Stimulated activated CD8-positive, alpha-beta memory T cell treated with anti-CD3 and anti-CD28 coated beads, Interleukin-15, amount 100 ng/mL, for 24 hours (primary cell): ENCODE data around the gene RHOV.
"Not testable (repeated sequence)": the region's sequence is repeated elsewhere in the genome, so short reads cannot be mapped to it uniquely, and the experiment has no call there.

ENCODE experiments used
- DNase-seq: peaks from one replicate; pipeline ENCODE4 v3.0.0-alpha.2; 2020; ENCODE audit warnings: low read depth

RHOV gene

DNA sequence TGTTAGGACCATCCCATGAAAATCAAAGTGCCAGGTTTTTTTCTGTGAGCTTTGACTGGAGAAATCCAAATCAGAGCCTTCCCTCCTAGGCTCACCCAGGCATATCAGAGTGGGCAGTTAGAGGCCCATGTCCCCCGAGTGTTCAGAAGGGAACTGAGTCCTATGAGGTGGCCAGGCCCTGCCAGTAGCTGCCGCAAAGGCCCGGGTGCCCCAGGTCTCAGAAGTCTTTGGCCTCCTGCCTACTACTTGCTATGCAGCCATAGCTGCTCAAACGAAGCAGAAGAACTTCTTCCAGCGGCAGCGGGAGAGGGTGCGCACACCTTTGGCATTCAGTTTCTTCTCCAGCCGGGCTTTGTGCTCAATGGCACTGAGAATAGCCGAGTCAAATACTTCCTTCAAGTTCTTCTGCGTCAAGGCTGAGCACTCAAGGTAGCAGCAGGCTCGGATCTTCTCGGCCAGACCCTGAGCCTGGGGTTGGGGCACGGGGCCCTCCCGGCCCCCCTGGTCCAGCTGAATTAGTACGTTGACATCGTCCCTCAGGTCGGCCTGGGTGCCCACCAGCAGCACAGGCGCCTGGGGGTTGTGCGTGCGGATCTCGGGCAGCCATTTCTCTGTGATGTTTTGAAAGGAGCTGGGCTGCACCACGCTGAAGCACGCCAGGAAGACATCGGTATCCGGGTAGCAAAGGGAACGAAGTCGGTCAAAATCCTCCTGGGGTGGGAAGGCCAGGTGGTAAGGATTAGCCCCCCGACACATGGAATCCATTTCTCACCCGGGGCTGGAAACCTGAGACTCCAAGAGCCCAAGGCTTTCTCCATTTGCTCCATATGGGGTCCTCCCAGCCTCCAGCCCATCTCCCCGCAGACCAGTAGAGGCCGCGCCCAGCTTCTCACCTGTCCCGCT is 992 bp downstream of the RHOV start:
- DNase-seq: no peak

DNA sequence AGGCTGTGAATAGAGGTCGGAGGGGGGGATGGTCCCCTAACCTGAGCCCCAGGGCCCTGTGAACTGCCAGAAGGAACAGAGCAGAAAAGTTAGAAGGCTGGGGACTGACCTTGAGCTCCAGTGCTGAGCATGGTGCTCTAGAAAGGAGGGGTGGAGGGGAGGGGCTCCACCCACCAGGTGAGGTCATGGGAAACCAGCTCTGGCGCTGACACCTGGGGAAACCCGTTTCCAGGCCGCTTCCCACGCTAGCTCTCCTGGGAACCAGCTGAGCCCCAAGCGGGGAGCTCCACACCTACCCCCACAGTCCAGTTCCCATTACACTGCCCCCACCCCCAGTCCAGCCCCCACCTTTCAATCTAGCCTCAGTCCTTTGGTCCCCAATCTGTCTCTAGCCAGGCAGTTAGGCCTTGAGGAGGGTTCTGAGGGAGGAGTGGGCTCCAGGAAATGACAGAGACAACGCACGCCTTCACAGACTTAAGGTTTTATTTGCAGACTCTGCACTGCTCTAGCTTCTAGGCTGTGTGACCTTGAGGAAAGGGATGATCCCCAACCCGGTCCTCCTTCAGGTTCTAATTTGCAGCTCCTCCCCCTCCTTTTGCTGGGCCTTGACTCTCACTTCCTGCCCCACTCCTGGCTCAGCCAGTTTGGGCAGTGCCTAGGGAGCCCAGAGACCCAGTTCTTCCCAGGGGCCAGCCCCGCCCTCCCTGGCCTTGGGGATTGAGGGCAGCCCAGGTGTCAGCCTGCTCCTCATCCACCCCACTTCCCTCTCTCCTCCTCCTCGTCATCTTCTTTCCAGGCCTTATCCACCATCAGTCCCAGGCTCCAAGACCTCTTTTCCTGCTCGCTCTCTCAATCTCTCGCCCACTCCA is 2.1 kb downstream of the RHOV start:
- DNase-seq: no peak

DNA sequence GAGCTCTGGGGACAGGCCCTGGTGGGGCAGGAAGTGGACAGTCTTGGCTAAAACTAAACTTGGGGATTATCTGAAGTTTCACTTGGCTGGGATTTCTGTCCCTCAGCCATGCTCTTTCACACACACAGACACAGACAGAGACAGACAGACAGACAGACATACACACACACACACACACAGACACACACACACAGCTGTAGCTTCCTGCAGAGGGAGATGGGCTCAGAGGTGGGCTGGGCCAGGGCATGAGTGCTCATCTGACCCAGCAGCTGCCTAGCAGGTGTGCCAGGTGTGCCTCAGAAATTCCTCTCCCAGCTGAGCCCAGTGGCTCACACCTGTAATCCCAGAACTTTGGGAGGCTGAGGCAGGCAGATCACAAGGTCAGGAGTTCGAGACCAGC is 3.3 kb downstream of the RHOV start:
- DNase-seq: no peak

DNA sequence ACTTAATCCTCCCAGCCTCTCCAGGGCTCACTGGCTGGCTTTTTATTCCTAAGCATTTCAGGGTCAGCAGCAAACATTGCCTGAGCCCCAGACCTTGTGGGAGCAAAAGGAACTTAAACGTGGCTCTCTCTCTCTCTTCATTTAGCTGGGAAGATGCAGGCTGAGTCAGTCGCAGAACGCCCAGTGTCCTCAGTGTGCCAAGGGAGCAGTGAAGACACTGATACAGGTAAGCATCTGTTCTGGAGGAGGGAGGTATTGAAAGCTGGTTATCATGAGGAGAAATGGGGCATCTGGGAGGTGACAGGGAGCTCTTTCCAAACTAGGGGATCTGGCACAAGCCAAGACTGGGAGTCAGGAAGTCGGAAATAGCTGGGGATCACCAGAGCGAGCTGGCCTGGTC is 4.3 kb downstream of the RHOV start:
- DNase-seq: no peak

DNA sequence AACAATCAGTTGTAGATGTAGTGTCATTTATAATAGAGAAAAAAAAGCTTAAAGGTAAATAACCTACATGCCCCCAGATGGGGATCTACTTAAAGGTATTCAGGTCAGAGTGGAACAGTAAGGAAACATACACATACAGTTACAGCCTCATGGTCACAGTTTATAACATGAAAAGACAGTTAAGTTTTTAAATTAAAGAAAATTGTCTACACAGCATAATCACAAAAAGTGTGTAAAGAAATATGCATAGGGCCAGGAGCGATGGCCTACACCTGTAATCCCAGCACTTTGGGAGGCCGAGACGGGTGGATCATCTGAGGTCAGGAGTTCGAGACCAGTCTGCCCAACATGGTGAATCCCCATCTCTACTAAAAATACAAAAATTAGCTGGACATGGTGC is 6.8 kb downstream of the RHOV start:
- no peak for DNase-seq

DNA sequence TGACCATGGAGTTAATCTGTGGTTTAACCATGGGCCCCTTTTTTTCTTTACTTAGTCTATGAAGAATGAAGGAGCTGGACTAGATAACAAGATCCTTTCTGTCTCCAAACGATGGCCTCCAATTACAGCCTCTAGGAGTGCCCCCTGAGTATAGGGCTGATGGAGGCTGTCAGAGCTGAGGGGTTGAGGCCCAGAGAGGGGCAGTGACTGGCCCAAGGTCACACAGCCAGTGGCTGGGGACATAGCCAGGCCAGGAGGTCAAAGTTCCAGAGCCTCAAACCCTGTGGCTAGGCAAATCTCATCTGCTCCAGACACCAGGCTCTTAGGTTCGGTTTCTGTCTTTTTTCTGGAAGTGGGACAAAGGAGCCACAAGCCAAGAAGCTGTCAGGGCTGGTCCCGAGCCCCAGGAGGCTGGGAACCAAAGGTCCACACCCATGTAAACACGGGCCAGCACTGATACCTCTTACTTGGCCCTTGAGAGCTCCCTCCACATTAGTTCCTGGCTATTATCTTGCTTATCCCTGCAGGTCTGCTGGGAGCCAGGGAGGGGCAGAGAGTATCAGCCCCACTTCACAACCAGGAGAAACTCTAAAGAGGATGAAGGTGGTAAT is 10.3 kb downstream of the RHOV start:
- no peak for DNase-seq

DNA sequence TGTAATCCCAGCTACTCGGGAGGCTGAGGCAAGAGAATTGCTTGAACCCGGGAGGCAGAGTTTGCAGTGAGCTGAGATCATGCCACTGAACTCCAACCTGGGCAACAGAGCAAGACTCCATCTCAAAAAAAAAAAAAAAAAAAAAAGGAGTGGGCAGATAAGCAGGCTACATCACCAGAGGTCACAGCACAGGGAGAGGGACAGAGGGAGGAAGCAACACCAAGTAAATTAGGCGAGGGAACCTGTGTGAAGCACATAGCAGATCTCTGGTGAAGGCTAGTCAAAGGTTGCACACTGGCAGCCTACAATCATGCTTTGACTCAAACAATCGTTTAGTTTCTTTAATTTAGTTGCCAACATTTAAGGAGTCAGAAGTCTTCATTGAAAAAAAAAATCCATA is 12.9 kb downstream of the RHOV start:
- DNase-seq: not testable (repeated sequence)

DNA sequence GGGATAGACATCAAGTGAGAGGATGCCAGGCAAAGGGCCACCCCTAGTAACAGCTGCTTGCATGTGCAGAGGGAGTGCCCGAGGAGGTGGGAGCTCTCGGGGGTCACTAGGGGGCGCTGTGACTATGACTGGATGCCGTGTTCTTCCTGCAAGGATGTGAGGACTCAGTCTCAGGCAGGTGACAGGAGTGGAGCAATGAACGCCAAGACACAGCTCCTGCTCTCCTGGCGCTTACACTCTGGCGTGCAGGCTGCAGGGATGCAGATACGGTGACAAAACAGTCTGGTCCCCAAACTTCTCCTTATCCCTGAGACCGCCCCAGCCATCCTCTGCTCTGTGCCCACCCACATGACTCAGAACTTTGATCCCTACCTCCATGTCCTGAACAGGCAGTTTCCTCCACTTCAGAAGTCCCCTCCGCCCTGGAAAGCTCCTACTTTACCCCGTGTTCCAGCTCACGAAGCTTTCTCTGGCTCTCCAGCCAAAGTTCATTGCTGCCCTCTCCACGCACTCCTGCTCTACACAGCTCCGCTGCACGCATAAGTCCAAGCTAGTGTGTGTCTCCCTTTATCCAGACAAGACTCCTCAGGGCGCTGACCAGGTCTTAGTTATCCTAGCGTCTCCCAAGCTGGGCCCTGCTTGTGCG is 14.7 kb downstream of the RHOV start:
- DNase-seq: peak; percentile 78

DNA sequence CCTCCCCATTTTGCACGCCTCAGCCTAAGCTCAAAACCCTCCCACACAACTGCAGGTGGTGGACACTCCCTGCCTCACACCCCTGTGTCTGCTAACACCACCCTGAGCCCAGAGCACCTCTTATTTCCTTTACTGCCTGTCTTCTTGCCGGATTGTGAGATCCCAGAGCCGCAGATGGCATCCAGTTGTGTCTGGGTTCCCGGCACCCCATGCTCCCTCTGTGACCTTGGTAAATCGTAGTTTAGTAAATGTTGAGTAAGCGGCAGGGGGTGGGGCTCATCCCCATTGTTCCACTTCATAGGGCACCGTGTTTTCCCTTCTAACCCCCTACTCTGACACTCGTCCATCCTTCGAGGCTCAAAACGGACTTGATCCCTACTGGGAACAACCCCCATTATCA is 15.3 kb downstream of the RHOV start:
- DNase-seq: no peak

DNA sequence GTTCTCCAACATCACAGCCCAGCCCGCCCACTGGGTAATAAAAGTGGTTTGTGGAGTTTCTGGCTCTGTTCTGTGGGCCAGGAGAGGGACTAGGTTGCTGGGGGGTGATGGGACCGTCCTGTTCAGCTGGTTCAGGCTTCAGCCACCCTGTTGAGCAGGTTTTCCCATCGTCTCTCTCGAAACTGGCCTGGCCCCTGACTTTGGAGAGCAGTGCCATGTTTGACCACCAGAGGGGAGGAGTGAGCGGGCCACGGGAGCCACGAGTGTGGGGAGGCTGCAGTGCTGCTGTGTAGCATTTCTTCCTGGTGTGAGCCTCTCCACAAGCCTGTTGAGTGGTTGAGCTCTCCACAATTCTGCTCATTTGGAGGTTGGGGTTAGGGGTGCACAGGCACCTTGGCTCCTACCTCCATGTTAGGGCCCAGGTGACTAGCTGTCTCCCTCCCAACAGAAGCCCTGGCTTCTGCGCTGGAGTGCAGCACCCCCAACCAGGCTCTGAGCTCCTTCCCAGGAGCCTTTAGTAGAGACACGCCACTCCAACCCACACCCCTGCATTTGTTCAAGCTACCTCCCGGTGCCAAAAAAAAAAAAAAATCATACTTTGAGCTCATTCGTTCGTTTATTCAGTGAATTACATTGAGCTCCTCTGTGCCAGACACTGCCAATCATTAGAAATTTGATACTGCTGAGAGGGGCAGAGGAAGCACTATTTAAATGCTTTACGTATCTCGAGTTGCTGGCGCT is 16.3 kb downstream of the RHOV start:
- peak; percentile 65 for DNase-seq

DNA sequence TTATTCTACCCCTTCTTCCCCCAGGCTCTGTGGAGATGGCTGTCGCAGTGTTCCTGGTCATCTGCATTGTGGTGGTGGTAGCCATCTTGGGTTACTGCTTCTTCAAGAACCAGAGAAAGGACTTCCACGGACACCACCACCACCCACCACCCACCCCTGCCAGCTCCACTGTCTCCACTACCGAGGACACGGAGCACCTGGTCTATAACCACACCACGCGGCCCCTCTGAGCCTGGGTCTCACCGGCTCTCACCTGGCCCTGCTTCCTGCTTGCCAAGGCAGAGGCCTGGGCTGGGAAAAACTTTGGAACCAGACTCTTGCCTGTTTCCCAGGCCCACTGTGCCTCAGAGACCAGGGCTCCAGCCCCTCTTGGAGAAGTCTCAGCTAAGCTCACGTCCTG is 17.3 kb downstream of the RHOV start:
- DNase-seq: no peak

DNA sequence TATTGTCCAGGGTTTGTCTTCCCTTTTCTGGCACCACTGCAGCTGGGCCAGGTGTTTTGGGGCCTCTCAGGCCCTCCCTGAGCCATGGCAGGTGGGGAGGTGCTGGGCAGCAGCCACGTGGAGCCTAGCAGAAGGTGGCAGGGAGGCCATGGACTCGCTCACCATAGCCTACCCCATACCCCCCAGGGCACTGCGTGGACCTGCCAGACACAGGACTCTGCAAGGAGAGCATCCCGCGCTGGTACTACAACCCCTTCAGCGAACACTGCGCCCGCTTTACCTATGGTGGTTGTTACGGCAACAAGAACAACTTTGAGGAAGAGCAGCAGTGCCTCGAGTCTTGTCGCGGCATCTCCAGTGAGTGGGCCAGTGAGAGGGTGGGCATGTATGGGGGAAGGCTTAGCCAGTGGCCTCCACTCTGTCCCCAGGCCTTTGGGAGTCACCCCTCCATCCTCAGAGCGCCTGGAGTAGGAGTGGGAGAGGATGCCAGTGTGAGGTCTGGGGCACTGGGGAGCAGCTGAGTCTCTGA is 18.3 kb downstream of the RHOV start:
- DNase-seq: no peak

DNA sequence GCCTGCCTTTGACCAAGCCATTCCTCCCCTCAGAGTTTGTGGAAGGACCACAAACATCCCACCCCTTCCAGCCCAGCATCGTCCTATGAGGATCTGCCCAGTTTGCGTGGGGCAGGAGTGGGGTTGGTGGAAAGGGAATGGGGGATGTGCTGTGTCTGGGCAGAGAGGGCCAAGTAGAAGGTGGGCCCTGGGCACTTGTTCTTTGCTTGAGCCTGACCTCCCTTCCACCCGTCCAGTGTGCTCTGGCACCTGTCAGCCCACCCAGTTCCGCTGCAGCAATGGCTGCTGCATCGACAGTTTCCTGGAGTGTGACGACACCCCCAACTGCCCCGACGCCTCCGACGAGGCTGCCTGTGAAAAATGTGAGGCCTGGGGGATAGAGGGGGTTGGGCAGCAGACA is 19.9 kb downstream of the RHOV start:
- DNase-seq: no peak

DNA sequence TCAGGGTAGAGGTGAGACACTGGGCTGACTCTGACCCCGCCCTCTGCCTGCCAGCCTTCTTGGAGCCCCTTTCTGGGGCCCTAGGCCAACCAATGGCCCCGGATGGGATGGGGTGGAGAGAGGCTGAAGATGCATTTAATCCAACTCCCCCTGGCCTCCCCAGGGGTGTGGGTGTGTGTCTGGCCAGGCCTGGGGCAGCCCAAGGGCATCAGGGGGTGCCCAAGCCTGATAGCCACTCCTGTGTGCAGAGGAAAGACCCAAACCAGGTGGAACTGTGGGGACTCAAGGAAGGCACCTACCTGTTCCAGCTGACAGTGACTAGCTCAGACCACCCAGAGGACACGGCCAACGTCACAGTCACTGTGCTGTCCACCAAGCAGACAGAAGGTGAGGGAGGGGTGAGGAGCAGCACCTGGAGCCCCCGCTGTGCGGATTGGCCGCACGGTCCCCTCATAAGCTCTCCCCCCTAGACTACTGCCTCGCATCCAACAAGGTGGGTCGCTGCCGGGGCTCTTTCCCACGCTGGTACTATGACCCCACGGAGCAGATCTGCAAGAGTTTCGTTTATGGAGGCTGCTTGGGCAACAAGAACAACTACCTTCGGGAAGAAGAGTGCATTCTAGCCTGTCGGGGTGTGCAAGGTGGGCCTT is 20.7 kb downstream of the RHOV start:
- no peak for DNase-seq

DNA sequence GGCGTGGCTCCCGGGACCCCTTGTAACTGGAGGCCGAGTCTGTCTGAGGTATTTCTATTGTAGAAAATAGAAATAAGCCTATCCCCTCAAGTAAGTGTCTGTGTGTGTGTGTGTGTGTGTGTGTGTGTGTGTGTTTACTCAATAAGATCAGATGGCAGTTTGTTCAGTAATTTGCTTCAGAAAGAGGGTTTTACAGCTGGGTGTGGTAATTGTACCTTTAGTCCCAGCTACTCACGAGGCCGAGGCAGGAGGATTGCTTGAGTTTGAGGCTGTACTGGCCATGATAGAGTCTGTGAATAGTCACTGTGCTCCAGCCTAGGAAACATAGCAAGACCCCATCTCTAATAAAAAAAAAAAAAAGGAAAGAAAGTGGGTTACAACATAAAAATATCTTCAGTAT is 21.5 kb downstream of the RHOV start:
- no peak for DNase-seq

DNA sequence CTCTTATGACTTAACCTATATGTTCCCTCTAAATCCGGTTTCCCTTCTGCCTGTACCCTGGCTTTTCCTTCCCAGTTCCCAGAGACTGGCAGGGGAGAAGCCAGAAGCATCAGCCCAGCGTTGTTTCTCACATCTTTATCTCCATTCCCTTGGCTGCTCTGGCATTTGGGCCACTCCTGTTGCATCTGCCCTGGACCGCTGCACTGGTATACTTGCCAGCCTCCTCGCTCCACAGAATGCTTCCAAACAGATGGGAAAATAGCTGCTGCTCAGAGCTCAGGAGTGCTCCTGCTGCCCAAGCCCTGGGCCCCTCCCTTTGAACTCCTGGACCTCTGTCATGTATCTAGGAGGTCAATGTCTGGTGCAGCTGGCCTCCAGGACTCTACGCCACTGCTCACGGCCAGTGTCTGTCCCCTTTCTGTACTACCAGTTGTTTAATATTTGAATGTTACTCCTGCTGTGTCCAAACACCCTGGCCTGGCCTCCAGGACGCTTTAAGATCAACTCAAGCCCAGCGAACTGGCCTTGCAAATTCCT is 23.4 kb downstream of the RHOV start:
- no peak for DNase-seq

DNA sequence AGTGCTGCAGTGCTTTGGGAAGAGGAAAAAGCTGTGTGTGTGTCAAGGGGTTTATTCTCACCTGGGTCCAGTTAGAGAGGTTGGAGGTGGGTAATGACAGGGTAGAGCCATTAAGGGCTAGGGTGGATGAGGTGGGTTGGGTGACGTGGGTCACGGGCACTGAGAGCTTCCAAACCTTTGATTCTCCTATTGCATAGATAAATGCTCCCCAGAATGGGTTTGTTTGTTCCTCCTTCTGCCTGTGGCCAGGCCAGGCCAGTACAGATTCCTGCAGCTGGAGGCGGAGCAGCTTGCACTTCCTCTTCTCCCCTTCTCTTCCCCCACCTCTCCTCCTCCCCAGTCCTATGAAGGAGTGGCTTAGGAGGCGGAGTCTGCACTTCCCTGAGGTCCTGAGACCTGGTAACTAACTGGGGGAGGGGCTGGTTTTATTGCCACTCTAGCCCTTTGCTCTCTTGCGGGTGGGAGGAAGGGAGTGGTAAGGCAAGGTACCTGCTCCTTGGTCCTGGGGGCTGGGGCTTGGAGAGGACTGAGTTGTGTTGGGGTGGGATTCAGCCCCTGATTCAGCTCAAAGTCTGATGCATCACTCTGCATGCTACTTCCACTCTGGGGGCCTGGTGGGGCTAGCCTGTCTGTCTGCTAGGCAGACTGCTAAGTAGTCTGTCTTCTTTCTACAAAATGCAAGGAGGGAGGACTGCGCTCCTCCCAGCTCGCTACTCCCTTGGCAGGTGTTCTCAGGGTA is 26.6 kb downstream of the RHOV start:
- DNase-seq: no peak

DNA sequence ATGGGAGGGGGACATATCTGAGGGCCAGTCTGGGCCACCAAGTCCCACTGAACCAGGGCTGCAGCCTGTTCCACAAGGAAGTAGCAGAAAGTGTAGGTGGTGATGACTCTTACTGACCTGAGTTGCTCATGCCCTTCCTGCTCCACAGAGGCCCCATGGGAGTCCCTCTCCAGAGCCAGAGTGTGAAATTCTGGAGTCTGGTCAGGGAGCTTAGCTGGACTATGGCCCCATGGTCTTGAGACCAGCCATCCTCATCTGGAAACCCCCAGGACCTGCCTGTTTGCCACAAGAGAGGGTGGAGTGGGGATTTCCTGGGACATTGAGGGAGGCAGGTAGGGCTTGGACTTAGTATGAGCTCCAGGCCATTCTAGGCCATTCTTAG is 27.2 kb downstream of the RHOV start:
- no peak for DNase-seq

DNA sequence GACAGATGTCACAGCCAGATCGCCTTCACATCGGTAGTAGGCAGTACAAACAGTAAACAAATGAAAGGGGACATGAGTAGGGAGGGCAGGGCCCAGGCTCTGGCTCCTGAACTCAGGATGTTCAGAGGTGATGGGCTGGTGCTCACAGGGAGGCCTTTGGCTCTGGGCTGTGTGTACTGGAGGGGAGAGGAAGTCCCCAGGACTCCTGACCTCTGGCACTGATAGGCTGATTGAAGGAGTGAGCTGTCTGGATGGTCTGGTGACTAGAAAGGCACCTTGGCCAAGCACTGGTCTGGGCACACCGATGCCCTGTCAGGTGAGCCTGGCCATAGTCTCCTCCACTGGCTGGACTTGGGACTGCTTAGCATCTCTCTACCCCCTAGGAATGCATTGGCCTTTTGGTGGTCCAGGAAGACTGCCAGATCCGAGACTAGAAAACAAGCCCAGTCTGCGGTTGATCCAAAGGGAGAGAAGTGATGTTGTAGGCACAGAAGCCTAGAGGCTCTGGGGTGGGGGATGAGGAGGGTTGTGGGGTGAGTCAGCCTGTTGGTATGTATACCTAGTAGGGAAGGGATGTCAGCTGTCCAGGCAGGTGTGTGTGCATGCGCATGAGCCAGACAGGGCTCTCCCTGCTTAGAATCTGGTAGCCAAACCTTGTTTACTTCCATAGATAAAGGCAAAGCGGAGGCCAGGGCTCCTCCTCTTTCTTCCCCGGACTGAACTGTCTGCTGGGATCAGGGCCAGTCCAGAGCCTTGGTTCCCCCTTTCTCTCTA is 28.3 kb downstream of the RHOV start:
- no peak for DNase-seq
